IMR-90 (cell line): ENCODE data around the gene TMEM82.

ENCODE experiments used
- BHLHE40 ChIP-seq: fragments of 150-350 bp; IDR thresholded peaks from 2 replicates; pipeline ENCODE4 v1.6.1; 2016; ENCODE audit warnings: mild to moderate bottlenecking, low read depth, low read length
- CEBPB ChIP-seq: IDR thresholded peaks from 2 replicates; pipeline ENCODE4 v1.6.1; 2012; ENCODE audit warnings: low read depth, low read length, improper control_type of control experiment
- CHD1 ChIP-seq: IDR thresholded peaks from 2 replicates; pipeline ENCODE4 v1.6.1; 2012; ENCODE audit warnings: low read depth, low read length, improper control_type of control experiment
- CTCF ChIP-seq: conservative IDR thresholded peaks from 2 replicates; pipeline ENCODE4 v1.5.1; 2012; ENCODE audit warnings: mild to moderate bottlenecking, low read depth, low read length, improper control_type of control experiment
- ELK1 ChIP-seq: fragments of 150-350 bp; IDR thresholded peaks from 2 replicates; pipeline ENCODE4 v1.6.1; 2016; ENCODE audit warnings: low read depth, mild to moderate bottlenecking, low read length, moderate library complexity, borderline replicate concordance
- FOS ChIP-seq: fragments of 150-350 bp; IDR thresholded peaks from 2 replicates; pipeline ENCODE4 v1.6.1; 2016; ENCODE audit warnings: low read depth, low read length
- MAFK ChIP-seq: IDR thresholded peaks from 2 replicates; pipeline ENCODE4 v1.6.1; 2012; ENCODE audit warnings: low read depth, low read length, improper control_type of control experiment
- MXI1 ChIP-seq: IDR thresholded peaks from 2 replicates; pipeline ENCODE4 v1.6.1; 2012; ENCODE audit warnings: low read depth, mild to moderate bottlenecking, low read length, moderate library complexity, borderline replicate concordance
- POLR2A ChIP-seq: IDR thresholded peaks from 2 replicates; pipeline ENCODE4 v1.6.1; 2012; ENCODE audit warnings: mild to moderate bottlenecking, low read depth, low read length
- RAD21 ChIP-seq: IDR thresholded peaks from 2 replicates; pipeline ENCODE4 v1.6.1; 2012; ENCODE audit warnings: low read length, improper control_type of control experiment
- RCOR1 ChIP-seq: IDR thresholded peaks from 2 replicates; pipeline ENCODE4 v1.6.1; 2012; ENCODE audit warnings: mild to moderate bottlenecking, low read length, improper control_type of control experiment; ENCODE audit not compliant: insufficient replicate concordance
- RFX5 ChIP-seq: IDR thresholded peaks from 2 replicates; pipeline ENCODE4 v1.8.0; 2012; ENCODE audit warnings: low read depth, mild to moderate bottlenecking, low read length, moderate library complexity
- SMC3 ChIP-seq: fragments of 150-350 bp; IDR thresholded peaks from 2 replicates; pipeline ENCODE4 v1.6.1; 2016; ENCODE audit warnings: low read depth, mild to moderate bottlenecking, antibody characterized with exemption, low read length, moderate library complexity
- USF2 ChIP-seq: fragments of 150-350 bp; IDR thresholded peaks from 2 replicates; pipeline ENCODE4 v1.6.1; 2017; ENCODE audit warnings: mild to moderate bottlenecking, antibody characterized with exemption, low read length, low read depth

GRCh38 chr1:15709226-15709625, 33.1 kb upstream of the TMEM82 start:
- no peak for TF ChIP-seq RAD21
- no peak for TF ChIP-seq CTCF
- no peak for TF ChIP-seq MXI1
- TF ChIP-seq POLR2A: no peak
- TF ChIP-seq RFX5: no peak
- no peak for TF ChIP-seq SMC3
- no peak for TF ChIP-seq FOS
- no peak for TF ChIP-seq CHD1
- no peak for TF ChIP-seq ELK1
- no peak for TF ChIP-seq USF2
- no peak for TF ChIP-seq MAFK
- TF ChIP-seq CEBPB: no peak
- TF ChIP-seq RCOR1: no peak
- no peak for TF ChIP-seq BHLHE40
